ENCODE results near the gene CD58.

DNA sequence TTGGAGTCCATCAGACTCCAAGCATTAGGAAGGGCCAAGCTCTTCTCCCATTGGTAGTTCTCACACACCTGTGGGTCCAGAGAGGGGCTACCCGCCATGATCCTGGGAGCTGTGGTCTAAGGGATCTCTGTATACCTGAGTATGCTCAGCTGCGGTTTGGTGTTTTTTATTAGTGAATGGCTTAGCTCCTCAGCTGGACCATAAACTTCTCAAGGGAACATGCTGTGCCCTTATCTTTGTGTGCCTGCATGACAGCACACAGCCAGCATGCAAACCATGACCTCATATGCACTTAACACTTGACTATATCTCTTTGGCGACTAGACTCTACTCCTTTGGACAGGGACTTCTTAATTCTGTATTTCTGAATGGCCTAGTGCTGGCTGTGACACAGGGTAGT lies 94.5 kb downstream of the CD58 start:
- TF ChIP-seq, protein P1, sequence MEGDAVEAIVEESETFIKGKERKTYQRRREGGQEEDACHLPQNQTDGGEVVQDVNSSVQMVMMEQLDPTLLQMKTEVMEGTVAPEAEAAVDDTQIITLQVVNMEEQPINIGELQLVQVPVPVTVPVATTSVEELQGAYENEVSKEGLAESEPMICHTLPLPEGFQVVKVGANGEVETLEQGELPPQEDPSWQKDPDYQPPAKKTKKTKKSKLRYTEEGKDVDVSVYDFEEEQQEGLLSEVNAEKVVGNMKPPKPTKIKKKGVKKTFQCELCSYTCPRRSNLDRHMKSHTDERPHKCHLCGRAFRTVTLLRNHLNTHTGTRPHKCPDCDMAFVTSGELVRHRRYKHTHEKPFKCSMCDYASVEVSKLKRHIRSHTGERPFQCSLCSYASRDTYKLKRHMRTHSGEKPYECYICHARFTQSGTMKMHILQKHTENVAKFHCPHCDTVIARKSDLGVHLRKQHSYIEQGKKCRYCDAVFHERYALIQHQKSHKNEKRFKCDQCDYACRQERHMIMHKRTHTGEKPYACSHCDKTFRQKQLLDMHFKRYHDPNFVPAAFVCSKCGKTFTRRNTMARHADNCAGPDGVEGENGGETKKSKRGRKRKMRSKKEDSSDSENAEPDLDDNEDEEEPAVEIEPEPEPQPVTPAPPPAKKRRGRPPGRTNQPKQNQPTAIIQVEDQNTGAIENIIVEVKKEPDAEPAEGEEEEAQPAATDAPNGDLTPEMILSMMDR (IDR thresholded peaks at IDR 0.05) = no peak
- TF ChIP-seq POLR2A (IDR thresholded peaks at IDR 0.05) = no peak

All from adrenal gland (tissue), 5 donors.